Stimulated activated CD8-positive, alpha-beta memory T cell treated with anti-CD3 and anti-CD28 coated beads, Interleukin-2, amount 100 ng/mL, for 48 hours (primary cell): ENCODE data around the gene PLEKHA7.
A peak's percentile ranks its signal among the peaks of the same experiment; 100 is the strongest.
"Not testable (repeated sequence)": the region's sequence is repeated elsewhere in the genome, so short reads cannot be mapped to it uniquely, and the experiment has no call there.

ENCODE experiments used
- DNase-seq, 2 donors: peaks; one replicate each; pipeline ENCODE4 v3.0.0-alpha.2; 2020; ENCODE audit warnings: low read depth in 2 of 2

The PLEKHA7 gene

GRCh38 chr11:17014321-17014832 lies at the start of gene PLEKHA7:
Gene PLEKHA7 (minus strand): TSS chr11:17014414. CDS start chr11:17014401, 13 bp downstream.
- DNase-seq: no peak

- peak; percentile 52 to 55 for DNase-seq
Observed at GRCh38 chr11:17063171-17064002, 49.2 kb upstream of the PLEKHA7 start.

GRCh38 chr11:17051146-17051545 lies 36.9 kb upstream of the PLEKHA7 start:
- DNase-seq: not testable (repeated sequence)

GRCh38 chr11:17048491-17048890 lies 34.3 kb upstream of the PLEKHA7 start:
- not testable (repeated sequence) for DNase-seq

GRCh38 chr11:17046690-17047089 lies 32.5 kb upstream of the PLEKHA7 start:
- no peak for DNase-seq

GRCh38 chr11:17036666-17037658 lies 22.7 kb upstream of the PLEKHA7 start:
- no peak for DNase-seq

GRCh38 chr11:17034027-17034426 lies 19.8 kb upstream of the PLEKHA7 start:
- DNase-seq: not testable (repeated sequence)

GRCh38 chr11:17026487-17027082 lies 12.4 kb upstream of the PLEKHA7 start:
- DNase-seq: no peak

GRCh38 chr11:17024924-17025323 lies 10.7 kb upstream of the PLEKHA7 start:
- no peak for DNase-seq

- no peak for DNase-seq
Observed at GRCh38 chr11:17021511-17021910, 7.3 kb upstream of the PLEKHA7 start.

- no peak for DNase-seq
Observed at GRCh38 chr11:17020831-17021230, 6.6 kb upstream of the PLEKHA7 start.

- DNase-seq: no peak
Observed at GRCh38 chr11:17019232-17019631, 5.0 kb upstream of the PLEKHA7 start.

- DNase-seq: no peak
Observed at GRCh38 chr11:17015627-17016126, 1.5 kb upstream of the PLEKHA7 start.

GRCh38 chr11:17014833-17015626 lies 816 bp upstream of the PLEKHA7 start:
- DNase-seq: no peak

- no peak for DNase-seq
Observed at GRCh38 chr11:17013548-17014320, 480 bp downstream of the PLEKHA7 start.

GRCh38 chr11:17012712-17013547 lies 1.3 kb downstream of the PLEKHA7 start:
- DNase-seq: no peak

GRCh38 chr11:17012179-17012578 lies 2.0 kb downstream of the PLEKHA7 start:
- no peak for DNase-seq

- no peak for DNase-seq
Observed at GRCh38 chr11:17010851-17011420, 3.3 kb downstream of the PLEKHA7 start.

- DNase-seq: no peak
Observed at GRCh38 chr11:17008099-17008498, 6.1 kb downstream of the PLEKHA7 start.
